ENCODE data around the gene HLA-DQB2.

DNA sequence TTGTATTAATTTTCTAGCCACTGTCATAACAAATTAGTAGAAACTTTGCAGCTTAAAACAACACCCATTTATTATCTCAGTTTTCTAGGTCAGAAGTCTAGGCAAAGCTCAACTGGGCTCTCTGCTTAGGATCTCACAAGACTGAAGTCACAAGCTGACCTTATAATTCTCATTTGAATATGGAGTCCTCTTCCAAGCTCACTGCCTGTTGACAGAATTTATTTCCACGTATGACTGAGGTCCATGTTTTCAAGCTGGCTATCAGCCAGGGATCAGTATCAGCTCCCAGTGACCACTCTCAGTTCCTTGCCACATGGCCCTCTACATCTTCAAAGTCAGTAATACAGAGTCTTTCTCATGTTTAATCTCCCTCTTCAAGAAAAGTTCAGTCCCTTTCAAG lies 11.7 kb upstream of the HLA-DQB2 start:
- TF ChIP-seq, protein P1, sequence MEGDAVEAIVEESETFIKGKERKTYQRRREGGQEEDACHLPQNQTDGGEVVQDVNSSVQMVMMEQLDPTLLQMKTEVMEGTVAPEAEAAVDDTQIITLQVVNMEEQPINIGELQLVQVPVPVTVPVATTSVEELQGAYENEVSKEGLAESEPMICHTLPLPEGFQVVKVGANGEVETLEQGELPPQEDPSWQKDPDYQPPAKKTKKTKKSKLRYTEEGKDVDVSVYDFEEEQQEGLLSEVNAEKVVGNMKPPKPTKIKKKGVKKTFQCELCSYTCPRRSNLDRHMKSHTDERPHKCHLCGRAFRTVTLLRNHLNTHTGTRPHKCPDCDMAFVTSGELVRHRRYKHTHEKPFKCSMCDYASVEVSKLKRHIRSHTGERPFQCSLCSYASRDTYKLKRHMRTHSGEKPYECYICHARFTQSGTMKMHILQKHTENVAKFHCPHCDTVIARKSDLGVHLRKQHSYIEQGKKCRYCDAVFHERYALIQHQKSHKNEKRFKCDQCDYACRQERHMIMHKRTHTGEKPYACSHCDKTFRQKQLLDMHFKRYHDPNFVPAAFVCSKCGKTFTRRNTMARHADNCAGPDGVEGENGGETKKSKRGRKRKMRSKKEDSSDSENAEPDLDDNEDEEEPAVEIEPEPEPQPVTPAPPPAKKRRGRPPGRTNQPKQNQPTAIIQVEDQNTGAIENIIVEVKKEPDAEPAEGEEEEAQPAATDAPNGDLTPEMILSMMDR (IDR thresholded peaks at IDR 0.05): no peak
- no peak for TF ChIP-seq POLR2A (IDR thresholded peaks at IDR 0.05)

Data from uterus (tissue), 2 donors.